HG02938 (cell line): ENCODE results near the gene RDH16.
"Not testable (repeated sequence)": the region's sequence is repeated elsewhere in the genome, so short reads cannot be mapped to it uniquely, and the experiment has no call there.

ENCODE experiments used
- ATAC-seq: cut with Tn5 transposase; IDR thresholded peaks from one replicate; pipeline ENCODE4 v1.9.1; 2021; ENCODE audit warnings: mild to moderate bottlenecking, moderate library complexity; ENCODE audit not compliant: unreplicated experiment

RDH16 gene

GRCh38 chr12:56989861-56990610 lies 32.6 kb upstream of the RDH16 start:
- no peak for ATAC-seq

- no peak for ATAC-seq
Measured at GRCh38 chr12:56988207-56988739, 30.9 kb upstream of the RDH16 start.

GRCh38 chr12:56987551-56988053 lies 30.2 kb upstream of the RDH16 start:
- ATAC-seq: no peak

- no peak for ATAC-seq
Measured at GRCh38 chr12:56987011-56987410, 29.6 kb upstream of the RDH16 start.

GRCh38 chr12:56985714-56986113 lies 28.3 kb upstream of the RDH16 start:
- not testable (repeated sequence) for ATAC-seq

GRCh38 chr12:56983386-56983785 lies 26.0 kb upstream of the RDH16 start:
- no peak for ATAC-seq

- ATAC-seq: not testable (repeated sequence)
Measured at GRCh38 chr12:56982578-56983236, 25.3 kb upstream of the RDH16 start.

- ATAC-seq: no peak
Measured at GRCh38 chr12:56980941-56981530, 23.6 kb upstream of the RDH16 start.

GRCh38 chr12:56980268-56980667 lies 22.9 kb upstream of the RDH16 start:
- ATAC-seq: no peak

- no peak for ATAC-seq
Measured at GRCh38 chr12:56979628-56980027, 22.2 kb upstream of the RDH16 start.

GRCh38 chr12:56978397-56979138 lies 21.2 kb upstream of the RDH16 start:
- no peak for ATAC-seq

- ATAC-seq: not testable (repeated sequence)
Measured at GRCh38 chr12:56977361-56977760, 20.0 kb upstream of the RDH16 start.

- not testable (repeated sequence) for ATAC-seq
Measured at GRCh38 chr12:56974224-56974623, 16.8 kb upstream of the RDH16 start.

GRCh38 chr12:56968910-56969309 lies 11.5 kb upstream of the RDH16 start:
- ATAC-seq: not testable (repeated sequence)

GRCh38 chr12:56965997-56966642 lies 8.7 kb upstream of the RDH16 start:
- ATAC-seq: not testable (repeated sequence)

GRCh38 chr12:56965124-56965523 lies 7.7 kb upstream of the RDH16 start:
- ATAC-seq: not testable (repeated sequence)

- ATAC-seq: not testable (repeated sequence)
Measured at GRCh38 chr12:56963557-56963956, 6.1 kb upstream of the RDH16 start.

- not testable (repeated sequence) for ATAC-seq
Measured at GRCh38 chr12:56962247-56962646, 4.8 kb upstream of the RDH16 start.

- no peak for ATAC-seq
Measured at GRCh38 chr12:56958422-56958821, 1.0 kb upstream of the RDH16 start.

GRCh38 chr12:56955631-56956256 lies 1.7 kb downstream of the RDH16 start:
- ATAC-seq: no peak
